GM12878 (cell line): Measurements from ENCODE around the gene SCYGR1.

Experiments used
- BHLHE40 ChIP-seq, 2 experiments: fragments of 450-650 bp in 1 of 2; IDR thresholded peaks; 2 replicates each; pipeline ENCODE4 v1.6.1; 2011 to 2017; ENCODE audit warnings: low read depth in 2 of 2, borderline replicate concordance in 1 of 2, improper control_type of control experiment in 1 of 2, low read length in 1 of 2, mild to moderate bottlenecking in 1 of 2
- CTCF ChIP-seq, 3 experiments: IDR thresholded peaks in 2 of 3; conservative IDR thresholded peaks in 1 of 3; 2 replicates each; pipeline ENCODE4 v1.5.1; 2011; ENCODE audit warnings: low read depth in 3 of 3, low read length in 3 of 3, mild to moderate bottlenecking in 3 of 3, control low read depth in 2 of 3, moderate library complexity in 2 of 3, inconsistent platforms in 1 of 3, mixed read lengths in 1 of 3; ENCODE audit not compliant: control insufficient read depth in 2 of 3, insufficient read depth in 1 of 3; ENCODE audit errors: extremely low read depth in 1 of 3
- REST ChIP-seq: IDR thresholded peaks from 2 replicates; pipeline ENCODE4 v1.6.1; 2012; ENCODE audit warnings: mild to moderate bottlenecking, low read depth, low read length
- TARDBP ChIP-seq: IDR thresholded peaks from 2 replicates; pipeline ENCODE4 v1.6.1; 2016; ENCODE audit warnings: borderline replicate concordance
- TF ChIP-seq, protein P1 (sequence below): fragments of 450-650 bp; formaldehyde crosslinking; IDR thresholded peaks from 2 replicates; pipeline ENCODE4 v1.5.0; 2022; ENCODE audit warnings: mild to moderate bottlenecking, missing genetic modification characterization
- TF ChIP-seq, protein P2 (sequence below): IDR thresholded peaks from 2 replicates; pipeline ENCODE4 v1.6.1; 2012; ENCODE audit warnings: improper control_type of control experiment, low read depth, low read length; ENCODE audit not compliant: insufficient replicate concordance

- no peak for TF ChIP-seq TARDBP
- no peak for TF ChIP-seq CTCF (IDR thresholded peaks at IDR 0.05 in 2 of 3, conservative IDR thresholded peaks at IDR 0.05 in 1 of 3; ENCODE audit: control insufficient read depth in 2 of 3, extremely low read depth in 1 of 3, insufficient read depth in 1 of 3, low read depth in 3 of 3, low read length in 3 of 3)
- TF ChIP-seq REST, result no peak
- TF ChIP-seq, protein P1, sequence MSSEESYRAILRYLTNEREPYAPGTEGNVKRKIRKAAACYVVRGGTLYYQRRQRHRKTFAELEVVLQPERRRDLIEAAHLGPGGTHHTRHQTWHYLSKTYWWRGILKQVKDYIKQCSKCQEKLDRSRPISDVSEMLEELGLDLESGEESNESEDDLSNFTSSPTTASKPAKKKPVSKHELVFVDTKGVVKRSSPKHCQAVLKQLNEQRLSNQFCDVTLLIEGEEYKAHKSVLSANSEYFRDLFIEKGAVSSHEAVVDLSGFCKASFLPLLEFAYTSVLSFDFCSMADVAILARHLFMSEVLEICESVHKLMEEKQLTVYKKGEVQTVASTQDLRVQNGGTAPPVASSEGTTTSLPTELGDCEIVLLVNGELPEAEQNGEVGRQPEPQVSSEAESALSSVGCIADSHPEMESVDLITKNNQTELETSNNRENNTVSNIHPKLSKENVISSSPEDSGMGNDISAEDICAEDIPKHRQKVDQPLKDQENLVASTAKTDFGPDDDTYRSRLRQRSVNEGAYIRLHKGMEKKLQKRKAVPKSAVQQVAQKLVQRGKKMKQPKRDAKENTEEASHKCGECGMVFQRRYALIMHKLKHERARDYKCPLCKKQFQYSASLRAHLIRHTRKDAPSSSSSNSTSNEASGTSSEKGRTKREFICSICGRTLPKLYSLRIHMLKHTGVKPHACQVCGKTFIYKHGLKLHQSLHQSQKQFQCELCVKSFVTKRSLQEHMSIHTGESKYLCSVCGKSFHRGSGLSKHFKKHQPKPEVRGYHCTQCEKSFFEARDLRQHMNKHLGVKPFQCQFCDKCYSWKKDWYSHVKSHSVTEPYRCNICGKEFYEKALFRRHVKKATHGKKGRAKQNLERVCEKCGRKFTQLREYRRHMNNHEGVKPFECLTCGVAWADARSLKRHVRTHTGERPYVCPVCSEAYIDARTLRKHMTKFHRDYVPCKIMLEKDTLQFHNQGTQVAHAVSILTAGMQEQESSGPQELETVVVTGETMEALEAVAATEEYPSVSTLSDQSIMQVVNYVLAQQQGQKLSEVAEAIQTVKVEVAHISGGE (CRISPR knock-in tag), result no peak
- no peak for TF ChIP-seq BHLHE40 (IDR thresholded peaks at IDR 0.05; ENCODE audit: borderline replicate concordance in 1 of 2, low read depth in 2 of 2, low read length in 1 of 2)
- TF ChIP-seq, protein P2, sequence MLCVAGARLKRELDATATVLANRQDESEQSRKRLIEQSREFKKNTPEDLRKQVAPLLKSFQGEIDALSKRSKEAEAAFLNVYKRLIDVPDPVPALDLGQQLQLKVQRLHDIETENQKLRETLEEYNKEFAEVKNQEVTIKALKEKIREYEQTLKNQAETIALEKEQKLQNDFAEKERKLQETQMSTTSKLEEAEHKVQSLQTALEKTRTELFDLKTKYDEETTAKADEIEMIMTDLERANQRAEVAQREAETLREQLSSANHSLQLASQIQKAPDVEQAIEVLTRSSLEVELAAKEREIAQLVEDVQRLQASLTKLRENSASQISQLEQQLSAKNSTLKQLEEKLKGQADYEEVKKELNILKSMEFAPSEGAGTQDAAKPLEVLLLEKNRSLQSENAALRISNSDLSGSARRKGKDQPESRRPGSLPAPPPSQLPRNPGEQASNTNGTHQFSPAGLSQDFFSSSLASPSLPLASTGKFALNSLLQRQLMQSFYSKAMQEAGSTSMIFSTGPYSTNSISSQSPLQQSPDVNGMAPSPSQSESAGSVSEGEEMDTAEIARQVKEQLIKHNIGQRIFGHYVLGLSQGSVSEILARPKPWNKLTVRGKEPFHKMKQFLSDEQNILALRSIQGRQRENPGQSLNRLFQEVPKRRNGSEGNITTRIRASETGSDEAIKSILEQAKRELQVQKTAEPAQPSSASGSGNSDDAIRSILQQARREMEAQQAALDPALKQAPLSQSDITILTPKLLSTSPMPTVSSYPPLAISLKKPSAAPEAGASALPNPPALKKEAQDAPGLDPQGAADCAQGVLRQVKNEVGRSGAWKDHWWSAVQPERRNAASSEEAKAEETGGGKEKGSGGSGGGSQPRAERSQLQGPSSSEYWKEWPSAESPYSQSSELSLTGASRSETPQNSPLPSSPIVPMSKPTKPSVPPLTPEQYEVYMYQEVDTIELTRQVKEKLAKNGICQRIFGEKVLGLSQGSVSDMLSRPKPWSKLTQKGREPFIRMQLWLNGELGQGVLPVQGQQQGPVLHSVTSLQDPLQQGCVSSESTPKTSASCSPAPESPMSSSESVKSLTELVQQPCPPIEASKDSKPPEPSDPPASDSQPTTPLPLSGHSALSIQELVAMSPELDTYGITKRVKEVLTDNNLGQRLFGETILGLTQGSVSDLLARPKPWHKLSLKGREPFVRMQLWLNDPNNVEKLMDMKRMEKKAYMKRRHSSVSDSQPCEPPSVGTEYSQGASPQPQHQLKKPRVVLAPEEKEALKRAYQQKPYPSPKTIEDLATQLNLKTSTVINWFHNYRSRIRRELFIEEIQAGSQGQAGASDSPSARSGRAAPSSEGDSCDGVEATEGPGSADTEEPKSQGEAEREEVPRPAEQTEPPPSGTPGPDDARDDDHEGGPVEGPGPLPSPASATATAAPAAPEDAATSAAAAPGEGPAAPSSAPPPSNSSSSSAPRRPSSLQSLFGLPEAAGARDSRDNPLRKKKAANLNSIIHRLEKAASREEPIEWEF, result no peak
These were observed 1.5 kb upstream of the SCYGR1 start for GRCh38 chr2:227389231-227389630.
